Liver (tissue), 9 donors: Measurements from ENCODE around the gene ABLIM1. TPM values are rescaled to one million over a fixed set of nuclear protein-coding genes. Genes with fewer than 3 reads are reported as not detected.

Source experiments
- DNase-seq: peaks from one replicate; pipeline ENCODE4 v3.0.0-alpha.2; 2017; ENCODE audit warnings: low spot score
- H3K27ac ChIP-seq, 2 donors: one replicate each; pipeline ENCODE4 v1.7.0; 2013; ENCODE audit warnings: inconsistent platforms in 2 of 2, low read length in 2 of 2, control low read depth in 1 of 2, low read depth in 1 of 2, mild to moderate bottlenecking in 1 of 2
- H3K27me3 ChIP-seq, 4 donors: one replicate each; pipeline versions ENCODE4 v1.6.1 to v1.7.0; 2013; ENCODE audit warnings: low read length in 3 of 4, inconsistent platforms in 1 of 4, mild to moderate bottlenecking in 1 of 4, moderate library complexity in 1 of 4; ENCODE audit not compliant: control insufficient read depth in 4 of 4, insufficient read depth in 4 of 4
- H3K36me3 ChIP-seq, 4 donors: one replicate each; pipeline versions ENCODE4 v1.6.1 to v1.7.0; 2013; ENCODE audit warnings: low read length in 3 of 4, mild to moderate bottlenecking in 3 of 4, low read depth in 1 of 4, moderate library complexity in 1 of 4; ENCODE audit not compliant: control insufficient read depth in 4 of 4, insufficient read depth in 3 of 4
- H3K4me1 ChIP-seq, 4 donors: one replicate each; pipeline versions ENCODE4 v1.6.1 to v1.7.0; 2013; ENCODE audit warnings: low read length in 3 of 4, mild to moderate bottlenecking in 3 of 4, moderate library complexity in 1 of 4; ENCODE audit not compliant: control insufficient read depth in 4 of 4, insufficient read depth in 4 of 4
- H3K4me3 ChIP-seq, 3 donors: one replicate each; pipeline versions ENCODE4 v1.6.1 to v1.7.0; 2013; ENCODE audit warnings: low read length in 3 of 3, control low read depth in 1 of 3, low read depth in 1 of 3, mild to moderate bottlenecking in 1 of 3
- H3K9ac ChIP-seq, 2 donors: one replicate each; pipeline ENCODE4 v1.7.0; 2013; ENCODE audit warnings: low read length in 2 of 2, mild to moderate bottlenecking in 2 of 2, moderate library complexity in 2 of 2, control low read depth in 1 of 2, low read depth in 1 of 2
- H3K9me3 ChIP-seq, 4 donors: one replicate each; pipeline versions ENCODE4 v1.6.1 to v1.7.0; 2013; ENCODE audit warnings: low read length in 3 of 4; ENCODE audit not compliant: control insufficient read depth in 4 of 4
- EGR1 ChIP-seq, 2 donors: IDR thresholded peaks; 2 replicates each; pipeline ENCODE4 v1.6.1; 2016 to 2018; ENCODE audit warnings: antibody characterized with exemption in 2 of 2, low read depth in 2 of 2
- FOXA1 ChIP-seq: IDR thresholded peaks from 2 replicates; pipeline ENCODE4 v1.6.1; 2016; ENCODE audit warnings: antibody characterized with exemption
- FOXA2 ChIP-seq: IDR thresholded peaks from 2 replicates; pipeline ENCODE4 v1.6.1; 2016; ENCODE audit warnings: antibody characterized with exemption
- GABPA ChIP-seq, 2 donors: IDR thresholded peaks in 1 of 2; conservative IDR thresholded peaks in 1 of 2; 2 replicates each; pipeline ENCODE4 v1.6.1; 2016; ENCODE audit warnings: antibody characterized with exemption in 2 of 2, mild to moderate bottlenecking in 1 of 2, moderate library complexity in 1 of 2
- HNF4A ChIP-seq, 2 donors: conservative IDR thresholded peaks; 2 replicates each; pipeline ENCODE4 v1.6.1; 2016; ENCODE audit warnings: antibody characterized with exemption in 2 of 2, mild to moderate bottlenecking in 2 of 2
- HNF4G ChIP-seq: IDR thresholded peaks from 2 replicates; pipeline ENCODE4 v1.6.1; 2016; ENCODE audit warnings: antibody characterized with exemption
- JUND ChIP-seq, 2 donors: IDR thresholded peaks; 2 replicates each; pipeline ENCODE4 v1.6.1; 2016; ENCODE audit warnings: antibody characterized with exemption in 2 of 2
- NR2F2 ChIP-seq: IDR thresholded peaks from 2 replicates; pipeline ENCODE4 v1.6.1; 2016; ENCODE audit warnings: antibody characterized with exemption
- RAD21 ChIP-seq, 2 donors: IDR thresholded peaks; 2 replicates each; pipeline ENCODE4 v1.6.1; 2016; ENCODE audit warnings: antibody characterized with exemption in 2 of 2, mild to moderate bottlenecking in 2 of 2
- RXRA ChIP-seq, 2 donors: IDR thresholded peaks; 2 replicates each; pipeline ENCODE4 v1.6.1; 2017 to 2018; ENCODE audit warnings: antibody characterized with exemption in 2 of 2, mild to moderate bottlenecking in 1 of 2
- SP1 ChIP-seq: IDR thresholded peaks from 2 replicates; pipeline ENCODE4 v1.6.1; 2018; ENCODE audit warnings: antibody characterized with exemption, mild to moderate bottlenecking
- TAF1 ChIP-seq: conservative IDR thresholded peaks from 2 replicates; pipeline ENCODE4 v1.6.1; 2016; ENCODE audit warnings: antibody characterized with exemption, mild to moderate bottlenecking
- YY1 ChIP-seq: IDR thresholded peaks from 2 replicates; pipeline ENCODE4 v1.6.1; 2016; ENCODE audit warnings: antibody characterized with exemption, mild to moderate bottlenecking
- WGBS: extraction: QIAGEN DNeasy Blood & Tissue Kit; methylation state at CpG from one replicate; pipeline ENCODE4 v1.1.7; 2013; 5-methylcytosine and 5-hydroxymethylcytosine counted together
- polyA plus RNA-seq, 2 donors: library from polyadenylated mRNA; stranded (reverse) in 1 of 2; unstranded in 1 of 2; fragments of 200-250 nt in 1 of 2; fragments of >200 nt in 1 of 2; fragmentation: Nextera tagmentation in 1 of 2; extraction: Ambion mirVana in 1 of 2; gene quantifications; one replicate each; pipeline versions ENCODE4 v1.2.1 to v1.2.3, GENCODE V29; 2013 to 2015
- total RNA-seq, 2 donors: library from RNA; depleted of rRNA; stranded (reverse); fragments of >200 nt; gene quantifications; one replicate each; pipeline ENCODE4 v1.2.3, GENCODE V29; 2014
- TF ChIP-seq, protein P1 (sequence below): IDR thresholded peaks from 2 replicates; pipeline ENCODE4 v1.6.1; 2016; ENCODE audit warnings: antibody characterized with exemption
- TF ChIP-seq, protein P2 (sequence below): IDR thresholded peaks from 2 replicates; pipeline ENCODE4 v1.6.1; 2016; ENCODE audit warnings: antibody characterized with exemption, mild to moderate bottlenecking
- TF ChIP-seq, protein P3 (sequence below): IDR thresholded peaks from 2 replicates; pipeline ENCODE4 v1.6.1; 2016; ENCODE audit warnings: antibody characterized with exemption
- TF ChIP-seq, protein P4 (sequence below): IDR thresholded peaks from 2 replicates; pipeline ENCODE4 v1.6.1; 2016; ENCODE audit warnings: antibody characterized with exemption
- TF ChIP-seq, protein P5 (sequence below): fragments of 150-350 bp; IDR thresholded peaks from 2 replicates; pipeline ENCODE4 v1.5.1; 2017; ENCODE audit warnings: improper control_type of control experiment, low read depth, low read length; ENCODE audit not compliant: missing input control
- donor health status: healthy.
- donor health status: healthy.
- donor health status: healthy.
- donor health status: healthy.
- donor health status: healthy.

The ABLIM1 gene
- total and polyA plus RNA-seq, 4 donors, result 10.9 to 31.3 (median 13.1) TPM

DNA sequence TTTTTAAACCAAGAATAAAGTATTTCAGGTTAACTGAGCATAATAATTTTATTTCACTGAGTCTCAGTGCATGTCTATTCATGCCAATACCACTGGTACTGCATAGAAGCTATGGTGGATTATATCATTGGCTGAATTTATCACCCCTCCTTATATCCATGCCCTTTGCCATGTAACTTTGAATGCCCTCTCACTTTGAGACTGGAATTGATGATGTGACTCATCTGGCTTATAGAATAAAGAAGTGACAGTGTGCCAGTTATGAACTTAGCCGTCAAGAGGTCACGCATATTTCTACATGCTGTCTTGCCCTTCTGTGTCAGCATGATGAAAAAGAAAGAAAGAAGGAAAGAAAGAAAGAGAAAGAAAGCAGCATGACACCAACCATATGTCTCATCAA lies 20.7 kb upstream of the ABLIM1 start:
- WGBS, result 84% methylated on average over 2 of the region's 2 CpGs
- no peak for TF ChIP-seq RAD21 (IDR thresholded peaks at IDR 0.05)
- TF ChIP-seq RXRA (IDR thresholded peaks at IDR 0.05), result no peak
- no peak for TF ChIP-seq FOXA1
- Histone ChIP-seq H3K27me3 (no peaks in the 10 kb centered on the region), H3K9me3 (no peaks in the 10 kb centered on the region), H3K4me1 (peaks cover 0 to 25% (median 5%) of the 10 kb centered on the region in 4 donors), H3K36me3 (peaks cover 0 to 1% (median 0%) of the 10 kb centered on the region in 4 donors), H3K9ac (no peak overlapping the region), H3K27ac (no peak overlapping the region), H3K4me3 (no peak overlapping the region)
- DNase-seq, result no peak

DNA sequence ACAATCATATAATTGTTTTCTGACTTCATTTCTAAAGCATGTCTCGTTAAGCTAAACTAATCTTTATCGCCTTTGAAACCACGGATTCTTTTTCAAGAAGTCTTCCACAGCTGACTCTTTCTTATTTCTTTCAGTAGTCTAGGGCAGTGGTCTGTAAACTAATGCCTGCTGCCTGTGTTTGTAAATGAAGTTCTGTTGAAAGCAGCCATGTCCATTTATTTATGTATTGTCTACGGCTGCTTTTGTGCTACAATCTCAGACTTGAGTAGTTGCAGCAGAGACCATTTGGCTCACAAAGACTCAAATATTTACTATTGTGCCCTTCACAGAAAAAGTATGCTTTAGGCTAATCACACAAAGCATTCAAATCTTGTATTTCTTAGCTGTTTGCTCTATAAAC lies 20.3 kb upstream of the ABLIM1 start:
- H3K4me3 ChIP-seq, result no peak overlapping the region
- peaks cover 0 to 20% (median 2%) of the 10 kb centered on the region in 4 donors for H3K4me1 ChIP-seq
- H3K36me3 ChIP-seq, result peaks cover 0 to 1% (median 0%) of the 10 kb centered on the region in 4 donors
- no peaks in the 10 kb centered on the region for H3K9me3 ChIP-seq
- TF ChIP-seq HNF4A (conservative IDR thresholded peaks at IDR 0.05) (no peak), YY1 (no peak), TAF1 (no peak)
- no peak overlapping the region for H3K27ac ChIP-seq
- WGBS, result 78% methylated on average over 4 of the region's 4 CpGs
- H3K9ac ChIP-seq, result no peak overlapping the region
- no peak for DNase-seq
- no peaks in the 10 kb centered on the region for H3K27me3 ChIP-seq

DNA sequence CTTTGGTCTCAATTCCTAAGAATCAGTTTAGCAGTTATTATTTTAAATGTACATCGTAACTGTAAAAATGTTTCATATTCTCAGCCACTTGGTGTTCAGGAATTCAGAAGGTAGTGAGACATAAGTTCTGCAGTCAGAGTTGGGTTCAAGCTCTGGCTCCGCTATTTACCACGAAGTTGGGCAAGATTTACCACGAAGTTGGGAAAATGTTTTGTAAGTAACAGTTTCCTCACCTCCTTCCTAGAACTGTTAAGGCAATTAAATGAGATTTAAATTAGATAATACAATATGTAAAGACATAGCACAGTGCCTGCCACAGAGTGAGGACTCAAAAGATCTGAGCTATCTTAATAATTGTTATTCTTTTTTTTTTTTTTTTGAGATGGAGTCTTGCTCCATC lies 16.3 kb upstream of the ABLIM1 start:
- Histone ChIP-seq H3K27me3 (no peaks in the 10 kb centered on the region), H3K27ac (no peak overlapping the region), H3K36me3 (peaks cover 0 to 1% (median 0%) of the 10 kb centered on the region in 4 donors), H3K4me1 (peaks cover 0 to 4% (median 2%) of the 10 kb centered on the region in 4 donors), H3K4me3 (no peak overlapping the region), H3K9me3 (no peaks in the 10 kb centered on the region), H3K9ac (no peak overlapping the region)
- TF ChIP-seq FOXA2, result no peak
- TF ChIP-seq, protein P1, sequence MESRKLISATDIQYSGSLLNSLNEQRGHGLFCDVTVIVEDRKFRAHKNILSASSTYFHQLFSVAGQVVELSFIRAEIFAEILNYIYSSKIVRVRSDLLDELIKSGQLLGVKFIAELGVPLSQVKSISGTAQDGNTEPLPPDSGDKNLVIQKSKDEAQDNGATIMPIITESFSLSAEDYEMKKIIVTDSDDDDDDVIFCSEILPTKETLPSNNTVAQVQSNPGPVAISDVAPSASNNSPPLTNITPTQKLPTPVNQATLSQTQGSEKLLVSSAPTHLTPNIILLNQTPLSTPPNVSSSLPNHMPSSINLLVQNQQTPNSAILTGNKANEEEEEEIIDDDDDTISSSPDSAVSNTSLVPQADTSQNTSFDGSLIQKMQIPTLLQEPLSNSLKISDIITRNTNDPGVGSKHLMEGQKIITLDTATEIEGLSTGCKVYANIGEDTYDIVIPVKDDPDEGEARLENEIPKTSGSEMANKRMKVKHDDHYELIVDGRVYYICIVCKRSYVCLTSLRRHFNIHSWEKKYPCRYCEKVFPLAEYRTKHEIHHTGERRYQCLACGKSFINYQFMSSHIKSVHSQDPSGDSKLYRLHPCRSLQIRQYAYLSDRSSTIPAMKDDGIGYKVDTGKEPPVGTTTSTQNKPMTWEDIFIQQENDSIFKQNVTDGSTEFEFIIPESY, result no peak
- no peak for TF ChIP-seq FOXA1
- TF ChIP-seq, protein P2, sequence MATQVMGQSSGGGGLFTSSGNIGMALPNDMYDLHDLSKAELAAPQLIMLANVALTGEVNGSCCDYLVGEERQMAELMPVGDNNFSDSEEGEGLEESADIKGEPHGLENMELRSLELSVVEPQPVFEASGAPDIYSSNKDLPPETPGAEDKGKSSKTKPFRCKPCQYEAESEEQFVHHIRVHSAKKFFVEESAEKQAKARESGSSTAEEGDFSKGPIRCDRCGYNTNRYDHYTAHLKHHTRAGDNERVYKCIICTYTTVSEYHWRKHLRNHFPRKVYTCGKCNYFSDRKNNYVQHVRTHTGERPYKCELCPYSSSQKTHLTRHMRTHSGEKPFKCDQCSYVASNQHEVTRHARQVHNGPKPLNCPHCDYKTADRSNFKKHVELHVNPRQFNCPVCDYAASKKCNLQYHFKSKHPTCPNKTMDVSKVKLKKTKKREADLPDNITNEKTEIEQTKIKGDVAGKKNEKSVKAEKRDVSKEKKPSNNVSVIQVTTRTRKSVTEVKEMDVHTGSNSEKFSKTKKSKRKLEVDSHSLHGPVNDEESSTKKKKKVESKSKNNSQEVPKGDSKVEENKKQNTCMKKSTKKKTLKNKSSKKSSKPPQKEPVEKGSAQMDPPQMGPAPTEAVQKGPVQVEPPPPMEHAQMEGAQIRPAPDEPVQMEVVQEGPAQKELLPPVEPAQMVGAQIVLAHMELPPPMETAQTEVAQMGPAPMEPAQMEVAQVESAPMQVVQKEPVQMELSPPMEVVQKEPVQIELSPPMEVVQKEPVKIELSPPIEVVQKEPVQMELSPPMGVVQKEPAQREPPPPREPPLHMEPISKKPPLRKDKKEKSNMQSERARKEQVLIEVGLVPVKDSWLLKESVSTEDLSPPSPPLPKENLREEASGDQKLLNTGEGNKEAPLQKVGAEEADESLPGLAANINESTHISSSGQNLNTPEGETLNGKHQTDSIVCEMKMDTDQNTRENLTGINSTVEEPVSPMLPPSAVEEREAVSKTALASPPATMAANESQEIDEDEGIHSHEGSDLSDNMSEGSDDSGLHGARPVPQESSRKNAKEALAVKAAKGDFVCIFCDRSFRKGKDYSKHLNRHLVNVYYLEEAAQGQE, result no peak
- no peak for TF ChIP-seq EGR1 (IDR thresholded peaks at IDR 0.05; ENCODE audit: low read depth in 2 of 2)
- no peak for TF ChIP-seq HNF4G
- no peak for TF ChIP-seq YY1
- TF ChIP-seq SP1, result no peak
- TF ChIP-seq, protein P3, sequence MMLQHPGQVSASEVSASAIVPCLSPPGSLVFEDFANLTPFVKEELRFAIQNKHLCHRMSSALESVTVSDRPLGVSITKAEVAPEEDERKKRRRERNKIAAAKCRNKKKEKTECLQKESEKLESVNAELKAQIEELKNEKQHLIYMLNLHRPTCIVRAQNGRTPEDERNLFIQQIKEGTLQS, result no peak
- no peak for TF ChIP-seq HNF4A (conservative IDR thresholded peaks at IDR 0.05)
- TF ChIP-seq JUND (IDR thresholded peaks at IDR 0.05), result no peak
- no peak for TF ChIP-seq GABPA (IDR thresholded peaks at IDR 0.05 in 1 of 2, conservative IDR thresholded peaks at IDR 0.05 in 1 of 2)
- TF ChIP-seq, protein P4, sequence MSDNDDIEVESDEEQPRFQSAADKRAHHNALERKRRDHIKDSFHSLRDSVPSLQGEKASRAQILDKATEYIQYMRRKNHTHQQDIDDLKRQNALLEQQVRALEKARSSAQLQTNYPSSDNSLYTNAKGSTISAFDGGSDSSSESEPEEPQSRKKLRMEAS, result no peak
- TF ChIP-seq NR2F2, result no peak
- TF ChIP-seq RXRA (IDR thresholded peaks at IDR 0.05), result no peak
- TF ChIP-seq, protein P5, sequence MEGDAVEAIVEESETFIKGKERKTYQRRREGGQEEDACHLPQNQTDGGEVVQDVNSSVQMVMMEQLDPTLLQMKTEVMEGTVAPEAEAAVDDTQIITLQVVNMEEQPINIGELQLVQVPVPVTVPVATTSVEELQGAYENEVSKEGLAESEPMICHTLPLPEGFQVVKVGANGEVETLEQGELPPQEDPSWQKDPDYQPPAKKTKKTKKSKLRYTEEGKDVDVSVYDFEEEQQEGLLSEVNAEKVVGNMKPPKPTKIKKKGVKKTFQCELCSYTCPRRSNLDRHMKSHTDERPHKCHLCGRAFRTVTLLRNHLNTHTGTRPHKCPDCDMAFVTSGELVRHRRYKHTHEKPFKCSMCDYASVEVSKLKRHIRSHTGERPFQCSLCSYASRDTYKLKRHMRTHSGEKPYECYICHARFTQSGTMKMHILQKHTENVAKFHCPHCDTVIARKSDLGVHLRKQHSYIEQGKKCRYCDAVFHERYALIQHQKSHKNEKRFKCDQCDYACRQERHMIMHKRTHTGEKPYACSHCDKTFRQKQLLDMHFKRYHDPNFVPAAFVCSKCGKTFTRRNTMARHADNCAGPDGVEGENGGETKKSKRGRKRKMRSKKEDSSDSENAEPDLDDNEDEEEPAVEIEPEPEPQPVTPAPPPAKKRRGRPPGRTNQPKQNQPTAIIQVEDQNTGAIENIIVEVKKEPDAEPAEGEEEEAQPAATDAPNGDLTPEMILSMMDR, result no peak
- DNase-seq, result no peak
- 87% methylated on average over 4 of the region's 4 CpGs for whole genome bisulfite sequencing
